ENCODE measurements around the gene PEX14. TPM values are rescaled to one million over a fixed set of nuclear protein-coding genes. Genes with fewer than 3 reads are reported as not detected.

PEX14 gene
- total RNA-seq, 3 donors from 2014 or later = 12.5 to 16.1 (median 14.8) TPM

DNA sequence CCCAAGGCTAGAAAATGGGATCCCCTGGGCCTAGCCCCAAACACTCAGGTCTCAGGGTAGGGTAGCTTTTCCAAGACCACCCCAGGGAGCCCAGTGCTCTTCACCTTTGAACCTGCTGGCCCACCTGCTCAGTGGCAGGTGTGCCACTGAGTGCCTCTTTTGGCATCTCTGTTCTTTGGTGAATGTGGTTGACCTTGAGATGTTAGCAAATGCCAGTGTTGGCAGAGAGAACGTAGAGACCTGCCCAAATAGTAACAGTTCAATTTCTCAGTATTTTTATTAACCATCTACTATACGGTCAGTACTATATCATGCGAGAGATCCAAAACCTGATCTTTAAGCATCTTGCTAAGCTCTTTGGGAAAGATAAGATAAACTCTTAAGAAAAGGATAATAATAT is 128.2 kb downstream of the PEX14 start:
- Histone ChIP-seq H3K36me3 (no peaks in the 10 kb centered on the region), H3K4me1 (no peaks in the 10 kb centered on the region), H3K27me3 (no peaks in the 10 kb centered on the region), H3K9me3 (no peaks in the 10 kb centered on the region), H3K27ac (no peak overlapping the region), H3K4me3 (no peak overlapping the region)
- DNase-seq (ENCODE audit: low spot score in 2 of 2) = no peak
- intact Hi-C loops (cut with DNase I; ENCODE audit: low total_unique reads) = no loop called here
- TF ChIP-seq POLR2AphosphoS5 (IDR thresholded peaks at IDR 0.05) (no peak), POLR2A (IDR thresholded peaks at IDR 0.05) (no peak)
- TF ChIP-seq, protein P1, sequence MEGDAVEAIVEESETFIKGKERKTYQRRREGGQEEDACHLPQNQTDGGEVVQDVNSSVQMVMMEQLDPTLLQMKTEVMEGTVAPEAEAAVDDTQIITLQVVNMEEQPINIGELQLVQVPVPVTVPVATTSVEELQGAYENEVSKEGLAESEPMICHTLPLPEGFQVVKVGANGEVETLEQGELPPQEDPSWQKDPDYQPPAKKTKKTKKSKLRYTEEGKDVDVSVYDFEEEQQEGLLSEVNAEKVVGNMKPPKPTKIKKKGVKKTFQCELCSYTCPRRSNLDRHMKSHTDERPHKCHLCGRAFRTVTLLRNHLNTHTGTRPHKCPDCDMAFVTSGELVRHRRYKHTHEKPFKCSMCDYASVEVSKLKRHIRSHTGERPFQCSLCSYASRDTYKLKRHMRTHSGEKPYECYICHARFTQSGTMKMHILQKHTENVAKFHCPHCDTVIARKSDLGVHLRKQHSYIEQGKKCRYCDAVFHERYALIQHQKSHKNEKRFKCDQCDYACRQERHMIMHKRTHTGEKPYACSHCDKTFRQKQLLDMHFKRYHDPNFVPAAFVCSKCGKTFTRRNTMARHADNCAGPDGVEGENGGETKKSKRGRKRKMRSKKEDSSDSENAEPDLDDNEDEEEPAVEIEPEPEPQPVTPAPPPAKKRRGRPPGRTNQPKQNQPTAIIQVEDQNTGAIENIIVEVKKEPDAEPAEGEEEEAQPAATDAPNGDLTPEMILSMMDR (IDR thresholded peaks at IDR 0.05) = no peak

DNA sequence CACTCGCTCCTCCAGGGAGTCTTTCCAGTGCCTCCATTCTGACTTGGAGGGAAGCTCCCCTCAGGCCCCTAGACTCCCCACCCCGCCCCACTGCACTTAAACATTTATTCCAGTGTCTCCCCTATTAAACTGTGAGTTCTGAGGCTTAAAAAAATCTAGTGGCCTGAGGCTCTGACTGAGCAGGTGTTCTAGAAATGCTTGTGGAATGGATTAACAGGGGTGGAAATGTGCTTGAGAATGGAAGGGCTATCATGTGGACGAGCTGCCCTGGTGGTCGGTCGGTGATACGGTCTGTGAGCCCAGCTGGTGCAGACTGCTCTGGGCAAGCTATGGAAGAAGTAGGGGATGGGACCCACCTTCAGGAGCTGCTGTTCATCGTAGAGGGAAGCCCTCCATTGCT is 130.2 kb downstream of the PEX14 start:
- no peaks in the 10 kb centered on the region for H3K27me3 ChIP-seq
- peak in 1 of 2 donors; percentile 45 for DNase-seq (ENCODE audit: low spot score in 2 of 2)
- intact Hi-C loops (cut with DNase I; ENCODE audit: low total_unique reads) = no loop called here
- no peak overlapping the region for H3K4me3 ChIP-seq
- H3K36me3 ChIP-seq = no peaks in the 10 kb centered on the region
- no peak overlapping the region for H3K27ac ChIP-seq
- no peaks in the 10 kb centered on the region for H3K9me3 ChIP-seq
- no peaks in the 10 kb centered on the region for H3K4me1 ChIP-seq
- TF ChIP-seq, protein P1 (IDR thresholded peaks at IDR 0.05) = no peak
- TF ChIP-seq POLR2A (IDR thresholded peaks at IDR 0.05) (no peak), POLR2AphosphoS5 (IDR thresholded peaks at IDR 0.05) (no peak)

DNA sequence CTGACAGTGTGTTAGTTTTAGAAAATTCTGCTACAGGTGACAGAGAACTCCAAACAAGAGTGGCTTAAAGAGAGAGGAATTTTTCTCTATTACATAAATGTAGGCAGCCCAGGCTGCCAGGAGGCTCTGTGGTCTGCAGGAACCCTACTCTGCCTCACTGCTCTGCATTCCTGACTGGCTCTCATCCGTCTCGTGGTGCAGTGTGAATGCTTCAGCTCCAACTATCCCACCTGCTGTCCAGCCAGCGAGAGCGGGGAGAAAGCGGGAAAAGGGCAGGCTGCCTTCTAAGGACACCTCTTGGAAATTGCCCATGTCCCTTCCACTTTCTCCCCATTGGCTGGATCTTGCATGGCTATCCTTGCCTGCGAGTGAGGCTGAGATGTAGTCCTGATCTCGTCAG is 131.3 kb downstream of the PEX14 start:
- no peak overlapping the region for H3K4me3 ChIP-seq
- intact Hi-C loops (cut with DNase I; ENCODE audit: low total_unique reads) = no loop called here
- H3K27ac ChIP-seq = no peak overlapping the region
- H3K27me3 ChIP-seq = no peaks in the 10 kb centered on the region
- TF ChIP-seq POLR2A (IDR thresholded peaks at IDR 0.05) = no peak
- peak in 1 of 2 donors; percentile 20 for DNase-seq (ENCODE audit: low spot score in 2 of 2)
- H3K36me3 ChIP-seq = no peaks in the 10 kb centered on the region
- H3K9me3 ChIP-seq = no peaks in the 10 kb centered on the region
- no peaks in the 10 kb centered on the region for H3K4me1 ChIP-seq

DNA sequence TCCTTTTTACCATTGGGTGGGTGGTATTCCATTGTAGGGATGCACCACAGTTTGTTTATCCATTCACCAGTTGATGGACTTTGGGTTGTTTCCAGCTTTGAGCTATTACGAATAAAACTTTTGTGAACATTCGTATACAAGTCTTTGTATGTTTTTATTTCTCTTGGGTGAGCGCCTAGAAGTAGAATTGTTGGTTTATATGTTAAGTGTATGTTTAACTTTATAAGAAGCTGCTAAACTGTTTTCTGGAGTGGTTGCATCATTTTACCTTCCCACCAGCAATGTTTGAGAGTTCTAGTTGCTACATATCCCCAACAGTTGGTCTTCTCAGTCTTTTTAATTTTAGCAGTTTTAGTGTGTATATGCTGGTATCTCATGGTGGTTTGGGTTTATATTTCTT is 132.5 kb downstream of the PEX14 start:
- Histone ChIP-seq H3K27me3 (no peaks in the 10 kb centered on the region), H3K4me3 (no peak overlapping the region), H3K27ac (no peak overlapping the region), H3K36me3 (no peaks in the 10 kb centered on the region), H3K4me1 (no peaks in the 10 kb centered on the region), H3K9me3 (no peaks in the 10 kb centered on the region)
- intact Hi-C loops (cut with DNase I; ENCODE audit: low total_unique reads) = no loop called here
- TF ChIP-seq POLR2AphosphoS5 (IDR thresholded peaks at IDR 0.05) = no peak
- no peak for DNase-seq (ENCODE audit: low spot score in 2 of 2)

DNA sequence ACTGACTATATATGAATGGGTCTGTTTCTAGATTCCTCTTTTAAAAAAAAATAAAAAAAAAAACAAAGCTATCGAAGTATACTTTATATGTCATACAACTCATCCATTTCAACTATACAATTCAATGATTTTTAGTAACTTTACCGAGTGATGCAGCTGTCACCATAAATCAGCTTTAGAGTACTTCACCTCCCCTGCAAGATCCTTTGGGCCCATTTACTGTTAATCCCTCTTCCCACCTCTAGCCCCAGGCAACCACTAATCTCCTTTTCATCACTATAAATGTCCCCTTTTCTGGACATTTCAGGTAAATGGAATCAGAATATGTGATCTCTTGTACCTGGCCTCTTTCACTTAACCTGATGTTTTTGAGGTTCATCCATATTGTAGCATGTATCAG is 133.9 kb downstream of the PEX14 start:
- Histone ChIP-seq H3K9me3 (no peaks in the 10 kb centered on the region), H3K36me3 (no peaks in the 10 kb centered on the region), H3K4me1 (no peaks in the 10 kb centered on the region), H3K27me3 (no peaks in the 10 kb centered on the region), H3K27ac (no peak overlapping the region), H3K4me3 (no peak overlapping the region)
- intact Hi-C loops (cut with DNase I; ENCODE audit: low total_unique reads) = no loop called here
- TF ChIP-seq, protein P1 (IDR thresholded peaks at IDR 0.05) = no peak
- TF ChIP-seq POLR2AphosphoS5 (IDR thresholded peaks at IDR 0.05) (no peak), POLR2A (IDR thresholded peaks at IDR 0.05) (no peak)
- no peak for DNase-seq (ENCODE audit: low spot score in 2 of 2)

DNA sequence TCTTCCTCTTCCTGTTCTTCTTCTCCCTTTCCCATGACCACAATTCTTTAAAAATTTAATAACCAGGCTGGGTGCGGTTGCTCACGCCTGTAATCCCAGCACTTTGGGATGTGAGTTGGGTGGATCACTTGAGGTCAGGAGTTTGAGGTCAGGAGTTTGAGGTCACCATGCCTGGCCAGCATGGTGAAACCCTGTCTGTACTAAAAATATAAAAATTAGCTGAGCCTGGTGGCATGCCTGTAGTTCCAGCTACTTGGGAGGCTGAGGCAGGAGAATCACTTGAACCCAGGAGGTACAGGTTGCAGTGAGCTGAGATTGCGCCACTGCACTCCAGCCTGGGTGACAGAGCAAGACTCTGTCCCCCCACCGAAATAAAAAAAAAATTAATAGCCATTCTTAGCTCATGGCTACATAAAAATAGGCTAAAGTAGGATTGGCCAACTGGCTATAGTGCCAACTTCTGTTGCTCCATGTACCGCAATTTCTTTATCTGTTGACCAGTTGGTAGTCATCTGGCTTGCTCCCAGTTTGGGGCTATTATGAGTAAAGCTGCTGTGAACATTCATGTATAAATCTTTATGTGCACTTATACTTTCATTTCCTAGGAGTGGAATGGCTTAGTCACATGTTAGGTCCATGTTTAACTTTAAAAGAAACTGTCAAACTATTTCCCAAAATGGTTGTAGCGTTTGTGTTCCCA is 136.3 kb downstream of the PEX14 start:
- DNase-seq (ENCODE audit: low spot score in 2 of 2) = peak in 1 of 2 donors; percentile 14
- Histone ChIP-seq H3K27ac (no peak overlapping the region), H3K27me3 (no peaks in the 10 kb centered on the region), H3K4me1 (no peaks in the 10 kb centered on the region), H3K9me3 (no peaks in the 10 kb centered on the region), H3K4me3 (no peak overlapping the region), H3K36me3 (no peaks in the 10 kb centered on the region)
- intact Hi-C loops (cut with DNase I; ENCODE audit: low total_unique reads) = no loop called here
- TF ChIP-seq POLR2A (IDR thresholded peaks at IDR 0.05) (no peak), POLR2AphosphoS5 (IDR thresholded peaks at IDR 0.05) (no peak)
- TF ChIP-seq, protein P1 (IDR thresholded peaks at IDR 0.05) = no peak

Data from breast epithelium (tissue), 4 donors.